IPS DF 19.7 (cell line): ENCODE results near the gene FAM177B.
"Not testable (repeated sequence)": the region's sequence is repeated elsewhere in the genome, so short reads cannot be mapped to it uniquely, and the experiment has no call there.

Experiments
- DNase-seq: peaks from one replicate; pipeline ENCODE4 v3.0.0-alpha.2; 2013; ENCODE audit warnings: low read depth, low spot score

The FAM177B gene

GRCh38 chr1:222739929-222740328 is 2.9 kb downstream of the FAM177B start:
- DNase-seq, result no peak

GRCh38 chr1:222741630-222742457 is 4.8 kb downstream of the FAM177B start:
- DNase-seq, result not testable (repeated sequence)

DNA sequence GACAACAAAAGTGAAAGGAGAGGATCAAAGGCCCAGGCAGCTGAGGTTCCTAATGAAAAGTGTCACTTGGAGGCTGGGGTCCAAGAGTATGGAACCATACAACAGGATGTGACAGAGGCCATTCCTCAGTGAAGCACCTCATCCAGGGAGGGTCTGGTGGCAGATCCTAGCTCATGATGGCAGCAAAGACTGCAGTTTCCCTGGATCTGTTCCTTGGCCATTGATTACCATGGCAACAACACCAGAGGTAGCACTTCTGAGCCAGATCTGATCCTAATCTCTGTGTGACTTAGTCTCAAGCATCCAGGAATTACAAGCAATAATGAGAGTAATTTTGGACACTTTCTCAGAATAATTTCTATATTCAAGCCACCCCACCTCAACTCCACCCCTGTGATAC is 12.9 kb downstream of the FAM177B start:
- DNase-seq, result no peak

DNA sequence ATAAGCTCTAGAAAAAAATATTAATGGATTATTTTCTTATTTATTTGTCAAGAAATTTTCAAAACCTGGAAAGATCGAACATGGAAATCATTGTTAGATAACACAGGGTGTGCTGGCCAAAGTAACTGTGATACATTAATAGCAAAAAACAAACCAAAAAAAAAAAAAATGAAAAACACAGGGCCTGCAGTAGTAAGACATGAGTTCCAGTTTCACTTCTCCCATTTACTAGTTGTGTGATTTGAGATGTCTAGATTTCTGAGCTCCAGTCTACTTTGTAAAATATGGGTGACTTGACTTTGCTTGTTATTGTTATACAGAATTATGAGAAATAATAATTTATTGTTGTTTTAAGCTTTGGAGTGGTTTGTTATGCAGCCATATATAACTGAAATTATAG is 13.6 kb downstream of the FAM177B start:
- no peak for DNase-seq

GRCh38 chr1:222751255-222751654 is 14.3 kb downstream of the FAM177B start:
- DNase-seq, result no peak

GRCh38 chr1:222754366-222755139 is 17.6 kb downstream of the FAM177B start:
- DNase-seq, result no peak

DNA sequence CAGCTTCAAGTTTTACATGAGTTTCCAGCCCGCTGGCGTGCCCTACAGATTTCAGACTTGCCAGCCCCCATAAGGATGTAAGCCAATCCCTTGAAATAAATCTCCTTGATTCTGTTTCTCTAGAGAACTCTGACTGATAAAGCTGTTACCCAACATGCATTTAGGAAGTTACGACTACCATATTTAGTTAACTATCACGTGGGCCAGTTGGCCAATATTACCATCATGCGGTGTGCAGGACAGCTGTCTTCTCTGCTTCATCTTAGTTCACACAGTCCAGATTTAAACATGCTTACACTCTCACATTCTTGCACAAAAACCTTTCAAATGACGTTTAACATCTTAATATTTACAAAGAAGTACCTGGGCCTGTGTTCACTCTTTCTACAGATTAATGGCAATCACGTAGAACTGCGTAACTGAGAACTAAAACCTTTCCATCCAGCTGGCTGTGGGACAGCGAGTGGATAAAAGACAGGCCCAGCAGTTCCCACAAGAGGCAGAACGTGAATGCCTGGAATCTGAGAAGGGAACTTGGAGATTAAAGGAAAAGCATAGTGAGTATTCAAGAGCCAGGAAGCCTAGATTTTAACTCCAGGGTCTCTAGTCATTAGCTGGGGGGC is 20.8 kb downstream of the FAM177B start:
- DNase-seq, result no peak

DNA sequence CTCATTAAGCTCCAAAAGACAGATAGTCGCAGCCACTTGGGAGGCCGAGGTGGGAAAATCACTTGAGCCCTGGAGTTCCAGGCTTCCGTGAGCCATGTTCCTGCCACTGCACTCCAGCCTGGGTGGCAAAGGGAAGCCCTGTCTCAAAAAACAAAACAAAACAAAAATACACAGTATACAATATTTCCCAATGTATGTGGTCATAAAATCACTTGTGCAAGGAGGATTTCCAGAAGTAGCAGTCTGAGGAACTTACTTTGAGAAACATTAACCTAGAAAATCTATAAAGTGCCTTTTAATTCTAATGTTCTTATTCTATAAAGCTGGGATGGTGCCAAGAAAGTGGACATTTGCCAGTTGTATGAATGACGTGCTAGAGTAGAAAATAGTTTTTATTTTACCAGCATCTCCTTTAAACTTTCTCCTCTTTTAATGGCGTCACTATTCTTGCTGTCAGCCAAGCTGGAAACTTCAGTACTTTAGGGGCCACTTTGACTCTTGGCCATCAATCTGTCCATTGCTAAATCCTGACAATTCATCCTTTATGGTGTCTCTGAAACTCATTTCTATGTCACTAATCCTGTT is 22.5 kb downstream of the FAM177B start:
- no peak for DNase-seq

DNA sequence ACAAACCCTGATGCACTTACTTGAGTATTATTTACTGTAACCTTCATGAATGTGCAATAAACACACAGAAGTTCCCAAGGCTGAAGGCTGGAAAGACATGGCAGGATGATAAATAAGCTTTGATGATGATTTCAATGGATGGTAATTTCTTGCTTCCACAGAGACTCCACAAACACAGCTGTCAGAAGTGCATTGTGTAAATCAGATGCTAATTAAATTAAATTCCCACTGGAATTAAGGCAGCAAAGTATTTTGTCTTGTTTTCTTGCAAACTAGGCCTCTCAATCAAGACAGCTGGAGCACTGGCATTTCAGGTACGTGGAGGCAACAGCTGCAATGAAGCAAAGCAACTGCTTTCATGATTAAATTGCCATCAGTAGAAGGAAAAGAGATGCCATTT is 24.1 kb downstream of the FAM177B start:
- no peak for DNase-seq

GRCh38 chr1:222762178-222762577 is 25.2 kb downstream of the FAM177B start:
- DNase-seq, result not testable (repeated sequence)

- DNase-seq, result no peak
Measured at GRCh38 chr1:222767152-222767571, 30.2 kb downstream of the FAM177B start.

DNA sequence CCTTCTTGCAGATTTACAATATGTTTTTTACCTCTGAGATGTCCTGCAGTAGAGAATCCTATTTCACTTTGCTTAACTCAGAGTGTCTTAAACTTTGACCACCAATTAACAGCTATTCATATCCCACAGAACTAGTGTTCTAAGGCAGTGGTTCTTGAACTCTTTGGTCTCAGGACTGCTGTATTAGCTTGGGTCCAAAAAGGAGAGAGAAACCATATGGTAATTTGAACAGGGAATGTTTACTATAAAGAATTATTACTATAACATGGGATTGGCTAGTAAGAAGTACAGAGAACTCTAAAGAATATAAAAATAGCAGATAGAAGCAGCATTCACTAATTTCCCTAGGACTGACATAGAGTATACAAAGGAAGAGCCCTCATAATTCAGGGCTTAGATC is 31.6 kb downstream of the FAM177B start:
- DNase-seq, result no peak

DNA sequence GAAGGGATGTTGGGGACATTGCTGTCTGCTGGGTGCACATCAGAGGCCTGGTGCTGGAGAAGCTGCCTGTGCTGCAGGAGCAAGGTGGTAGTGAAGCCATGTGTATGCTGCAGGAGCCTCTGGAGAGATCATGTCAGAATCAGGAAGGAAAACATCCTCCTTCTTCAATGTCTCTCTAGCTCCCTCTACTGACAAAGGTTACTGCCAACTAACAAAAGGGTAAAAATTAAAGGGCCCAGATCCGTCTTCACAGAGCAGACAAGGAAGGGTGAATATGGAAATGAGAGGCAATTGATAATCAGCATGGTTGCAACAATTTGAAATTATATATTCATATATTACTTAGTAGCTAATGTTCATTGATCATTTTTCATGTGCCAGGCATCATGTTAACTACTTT is 32.2 kb downstream of the FAM177B start:
- no peak for DNase-seq

GRCh38 chr1:222769971-222770620 is 33.1 kb downstream of the FAM177B start:
- no peak for DNase-seq

- no peak for DNase-seq
Measured at GRCh38 chr1:222772996-222773379, 36.0 kb downstream of the FAM177B start.

DNA sequence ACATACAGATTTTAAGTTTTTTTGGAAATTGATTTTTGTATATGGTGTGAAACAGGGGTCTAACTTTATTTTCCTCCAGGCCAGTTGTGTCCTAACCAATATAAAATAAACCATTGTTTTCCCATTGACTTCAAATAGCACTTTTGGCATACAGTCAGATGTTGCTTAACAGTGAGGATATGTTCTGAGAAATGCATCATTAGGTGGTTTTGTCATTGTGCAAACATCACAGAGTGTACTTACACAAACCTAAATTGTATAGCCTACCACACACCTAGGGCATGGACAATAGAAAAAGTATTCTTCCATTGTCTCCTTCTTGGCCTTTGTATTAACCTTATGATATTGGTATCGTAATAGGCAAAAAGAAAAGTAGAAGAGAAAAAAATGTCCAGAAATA is 40.5 kb downstream of the FAM177B start:
- DNase-seq, result no peak

DNA sequence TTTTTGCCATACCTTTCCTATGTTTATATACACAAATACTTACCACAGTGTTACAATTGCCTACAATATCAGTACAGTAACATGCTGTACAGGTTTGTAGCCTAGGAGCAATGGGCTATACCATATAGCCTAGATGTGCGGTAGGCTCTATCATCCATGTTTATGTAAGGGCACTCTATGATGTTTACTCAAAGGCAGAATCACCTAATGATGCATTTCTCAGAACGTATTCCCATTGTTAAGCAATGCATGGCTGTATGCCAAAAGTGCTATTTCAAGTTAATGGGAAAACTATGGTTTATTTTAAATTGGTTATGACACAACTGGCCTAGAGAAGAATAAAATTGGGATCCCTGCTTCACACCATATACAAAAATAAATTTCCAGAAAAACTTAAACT is 41.0 kb downstream of the FAM177B start:
- no peak for DNase-seq

- DNase-seq, result no peak
Measured at GRCh38 chr1:222781251-222781650, 44.2 kb downstream of the FAM177B start.

- no peak for DNase-seq
Measured at GRCh38 chr1:222783051-222783450, 46.0 kb downstream of the FAM177B start.

DNA sequence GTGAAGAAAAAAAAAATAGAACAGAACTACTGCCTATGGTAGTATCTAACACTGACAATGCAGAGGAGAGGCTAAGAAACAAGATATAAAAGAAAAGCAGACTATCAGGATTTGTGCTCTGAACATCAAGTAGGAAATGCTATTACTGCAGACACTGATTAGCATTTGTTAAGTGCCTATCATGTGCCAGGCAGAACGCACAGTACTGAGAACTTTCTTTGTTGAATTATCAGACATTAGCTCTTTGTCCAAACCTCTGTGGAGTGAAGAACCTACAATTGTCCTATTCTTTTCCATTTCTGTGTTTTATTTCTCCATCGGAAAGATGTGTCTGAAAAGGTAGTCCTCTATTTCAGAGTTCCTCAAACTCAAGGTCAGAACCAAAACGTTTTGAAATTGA is 47.4 kb downstream of the FAM177B start:
- DNase-seq, result no peak

DNA sequence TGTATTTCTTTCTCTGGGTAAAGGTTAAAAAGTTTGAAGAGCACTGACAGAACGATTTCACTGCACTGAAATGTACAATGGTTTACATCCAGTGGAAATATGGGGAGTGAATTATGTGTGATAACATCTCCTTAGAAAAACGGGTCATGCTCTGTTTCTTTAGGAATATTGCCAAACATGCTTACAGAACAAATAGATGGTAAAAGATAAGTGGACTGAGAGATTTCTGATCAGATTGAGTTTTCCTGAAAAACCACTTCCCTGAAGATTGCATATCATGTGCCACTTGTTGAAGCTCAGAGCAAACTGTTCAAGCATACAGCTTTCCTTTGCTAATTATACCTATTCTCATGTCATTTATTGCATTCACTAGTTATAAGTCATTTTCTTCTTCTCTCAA is 47.9 kb downstream of the FAM177B start:
- no peak for DNase-seq

- no peak for DNase-seq
Measured at GRCh38 chr1:222785529-222785928, 48.5 kb downstream of the FAM177B start.
